GM18519 (cell line): ENCODE data around the gene UNCX.
"Not testable (repeated sequence)": the region's sequence is repeated elsewhere in the genome, so short reads cannot be mapped to it uniquely, and the experiment has no call there.

Experiments used
- ATAC-seq: cut with Tn5 transposase; IDR thresholded peaks from one replicate; pipeline ENCODE4 v1.9.1; 2021; ENCODE audit warnings: mild to moderate bottlenecking, moderate library complexity; ENCODE audit not compliant: unreplicated experiment, low FRiP score

UNCX gene

DNA sequence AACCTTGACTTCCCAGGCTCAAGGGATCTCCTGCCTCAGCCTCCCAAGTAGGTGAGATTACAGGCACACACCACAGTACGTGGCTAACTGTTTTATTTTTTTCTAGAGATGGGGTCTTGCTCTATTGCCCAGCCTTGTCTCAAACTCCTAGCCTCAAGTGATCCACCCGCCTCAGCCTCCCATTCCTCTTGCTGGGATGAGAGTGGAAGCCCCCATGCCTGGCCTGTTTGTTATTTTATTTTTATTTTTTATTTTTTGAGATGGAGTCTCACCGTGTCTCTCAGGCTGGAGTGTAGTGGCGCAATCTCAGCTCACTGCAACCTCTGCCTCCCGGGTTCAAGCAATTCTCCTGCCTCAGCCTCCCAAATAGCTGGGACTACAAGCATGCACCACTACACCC, 20.6 kb upstream of the UNCX start:
- not testable (repeated sequence) for ATAC-seq

- no peak for ATAC-seq
These were observed 18.2 kb upstream of the UNCX start for GRCh38 chr7:1214516-1214915.

GRCh38 chr7:1218541-1219165, 14.0 kb upstream of the UNCX start:
- ATAC-seq = no peak

DNA sequence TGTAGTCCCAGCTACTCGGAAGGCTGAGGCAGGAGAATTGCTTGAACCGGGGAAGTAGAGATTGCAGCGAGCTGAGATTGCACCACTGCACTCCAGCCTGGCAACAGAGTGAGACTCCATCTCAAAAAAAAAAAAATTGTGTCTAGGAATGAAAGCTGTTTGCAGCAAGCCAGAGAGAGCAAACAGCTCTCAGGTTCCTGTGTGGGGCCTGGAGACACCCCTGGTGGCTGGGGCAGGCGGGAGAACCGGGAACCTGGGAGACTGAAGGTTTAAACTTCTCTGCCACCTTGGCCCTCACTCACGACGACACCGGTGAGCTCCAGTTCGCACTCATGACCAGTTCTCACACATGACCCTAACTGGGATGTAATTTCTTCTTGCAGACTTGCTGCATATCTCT, 13.2 kb upstream of the UNCX start:
- ATAC-seq = no peak

- no peak for ATAC-seq
These were observed 12.5 kb upstream of the UNCX start for GRCh38 chr7:1220000-1220726.

GRCh38 chr7:1220977-1221745, 11.5 kb upstream of the UNCX start:
- no peak for ATAC-seq

- no peak for ATAC-seq
These were observed 9.3 kb upstream of the UNCX start for GRCh38 chr7:1223196-1223981.

DNA sequence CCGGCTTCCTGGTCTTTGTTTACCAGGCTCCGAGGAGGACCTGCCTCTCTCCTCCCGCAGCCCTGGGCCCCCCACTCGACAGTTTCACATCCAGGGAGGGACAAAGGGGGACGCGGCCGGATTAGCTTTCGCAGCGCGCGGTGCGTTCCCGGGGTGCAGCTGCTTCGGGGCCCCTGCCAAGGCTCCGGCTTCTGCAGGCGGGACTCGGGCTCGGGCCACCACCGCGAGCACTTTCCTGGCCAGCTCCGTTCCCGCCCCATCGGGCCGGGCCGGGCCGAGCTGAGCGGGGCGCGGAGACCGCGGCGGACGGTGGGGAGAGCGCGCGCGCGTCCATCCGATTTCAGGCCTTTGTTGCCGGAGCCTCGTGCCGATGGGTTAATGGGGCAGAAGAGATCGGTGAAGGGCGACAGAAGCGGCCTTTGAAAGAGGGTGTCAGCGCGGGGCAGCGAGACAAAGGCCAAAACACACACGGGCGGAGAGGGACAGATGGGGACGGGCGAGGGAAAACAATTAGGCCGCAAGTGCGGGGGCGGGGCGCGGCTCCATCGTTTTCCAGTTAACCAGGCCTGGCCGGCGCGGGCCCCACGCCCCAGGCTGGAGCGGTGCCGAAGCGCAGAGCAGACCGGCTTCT, 8.5 kb upstream of the UNCX start:
- no peak for ATAC-seq

GRCh38 chr7:1225030-1225429, 7.6 kb upstream of the UNCX start:
- no peak for ATAC-seq

DNA sequence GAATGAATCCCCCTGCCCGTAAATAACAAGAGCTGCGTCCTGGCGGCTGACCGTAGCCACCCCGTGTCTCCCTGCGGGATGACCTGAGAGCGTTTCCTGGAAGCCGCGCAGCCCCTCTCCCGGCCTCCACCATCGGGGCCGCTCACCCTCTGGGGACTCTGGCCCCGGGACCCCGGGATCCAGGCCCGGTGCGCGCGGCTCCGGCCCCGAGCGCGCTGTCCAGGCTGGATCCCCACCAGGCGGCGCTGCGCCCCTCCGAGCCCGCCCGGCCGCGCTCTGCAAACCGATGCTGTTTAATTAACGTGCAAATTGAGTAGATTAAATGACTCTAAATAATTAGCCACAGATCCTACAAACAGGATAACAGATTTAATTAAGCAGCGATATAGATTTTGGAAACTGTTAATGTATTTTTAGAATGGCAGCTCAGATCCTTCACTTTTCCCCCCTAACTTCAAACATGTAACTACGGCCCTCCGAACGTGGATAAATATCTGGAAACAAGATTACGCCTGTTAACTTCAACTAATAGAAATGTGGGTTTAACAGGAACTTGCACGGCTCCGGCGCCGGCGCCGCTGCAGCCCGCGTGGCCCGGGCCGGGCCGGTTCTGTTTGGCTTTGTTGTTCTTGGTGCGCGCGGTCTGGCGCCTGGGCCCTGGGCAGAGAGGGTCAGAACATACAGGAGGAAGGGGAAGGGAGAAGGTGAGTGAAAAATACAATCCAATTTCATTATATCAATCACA, 7.1 kb upstream of the UNCX start:
- no peak for ATAC-seq

DNA sequence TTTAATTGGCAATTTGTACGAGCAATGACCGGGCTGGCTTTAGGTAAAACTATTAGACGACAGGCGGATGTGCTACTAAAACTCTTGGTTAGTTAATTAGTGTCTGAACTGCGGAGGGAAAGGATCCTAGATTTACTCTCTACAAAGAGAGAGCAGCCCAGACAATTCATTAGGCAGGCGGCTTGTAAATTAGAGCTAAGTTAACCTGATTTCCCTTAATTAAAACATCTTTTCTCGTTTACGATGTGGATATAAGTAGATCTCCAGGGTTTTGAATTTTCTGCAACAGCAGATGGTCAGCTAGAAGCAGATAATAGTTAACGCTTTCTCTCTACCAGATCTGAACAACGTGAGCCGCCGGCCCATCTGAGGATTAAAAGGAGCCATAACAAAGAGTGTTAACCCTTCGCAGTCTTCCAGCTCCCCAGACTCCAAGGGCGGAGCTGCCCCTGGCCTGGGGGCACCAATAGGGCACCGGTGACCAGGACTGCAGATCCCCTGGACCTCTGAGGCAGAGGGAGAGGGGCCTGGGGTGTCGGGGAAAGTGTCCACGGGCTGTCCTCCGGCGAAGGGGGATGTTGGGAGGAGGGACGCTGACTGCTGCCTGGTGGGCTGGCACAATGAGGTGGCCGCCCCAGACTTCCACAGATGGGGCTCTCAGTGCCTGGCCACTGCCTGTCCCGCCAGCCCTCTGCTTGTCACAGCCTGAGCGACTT, 6.3 kb upstream of the UNCX start:
- no peak for ATAC-seq

- ATAC-seq = no peak
These were observed 5.4 kb upstream of the UNCX start for GRCh38 chr7:1227071-1227804.

DNA sequence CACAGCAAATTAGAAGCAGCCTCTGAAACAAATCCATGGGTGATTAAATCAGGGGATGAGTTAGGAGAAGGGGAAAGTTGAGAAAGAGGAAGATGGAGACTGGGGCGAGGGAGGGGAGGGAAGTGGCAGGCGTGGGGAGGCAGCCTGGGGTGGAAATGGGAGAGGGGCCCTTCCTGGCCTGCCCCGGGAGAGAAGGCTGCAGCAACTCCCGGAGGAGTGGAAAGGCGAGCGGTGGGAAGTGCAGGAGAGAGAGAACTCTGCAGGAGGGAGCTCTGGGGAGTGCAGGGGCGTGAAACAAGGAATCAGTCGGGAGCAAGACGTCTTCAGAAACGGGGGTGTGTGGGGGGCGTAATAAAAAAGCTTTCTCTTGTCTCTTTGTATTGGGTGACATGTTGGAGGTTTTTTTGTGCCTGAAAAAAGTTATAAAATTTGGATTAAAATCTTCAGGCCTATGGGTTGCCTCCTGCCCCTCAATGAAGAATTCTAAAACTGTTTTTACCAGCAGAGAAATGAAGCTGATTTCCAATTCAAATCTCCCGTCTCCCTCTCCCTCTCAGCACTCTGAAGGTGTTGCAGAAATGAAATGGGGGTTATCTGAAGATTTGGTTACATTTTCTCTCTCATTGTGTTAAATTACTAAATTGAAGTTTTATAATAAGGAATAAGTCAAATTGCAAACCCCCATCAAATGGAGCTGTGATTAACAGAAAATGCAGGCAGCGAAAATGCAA, 4.7 kb upstream of the UNCX start:
- no peak for ATAC-seq

DNA sequence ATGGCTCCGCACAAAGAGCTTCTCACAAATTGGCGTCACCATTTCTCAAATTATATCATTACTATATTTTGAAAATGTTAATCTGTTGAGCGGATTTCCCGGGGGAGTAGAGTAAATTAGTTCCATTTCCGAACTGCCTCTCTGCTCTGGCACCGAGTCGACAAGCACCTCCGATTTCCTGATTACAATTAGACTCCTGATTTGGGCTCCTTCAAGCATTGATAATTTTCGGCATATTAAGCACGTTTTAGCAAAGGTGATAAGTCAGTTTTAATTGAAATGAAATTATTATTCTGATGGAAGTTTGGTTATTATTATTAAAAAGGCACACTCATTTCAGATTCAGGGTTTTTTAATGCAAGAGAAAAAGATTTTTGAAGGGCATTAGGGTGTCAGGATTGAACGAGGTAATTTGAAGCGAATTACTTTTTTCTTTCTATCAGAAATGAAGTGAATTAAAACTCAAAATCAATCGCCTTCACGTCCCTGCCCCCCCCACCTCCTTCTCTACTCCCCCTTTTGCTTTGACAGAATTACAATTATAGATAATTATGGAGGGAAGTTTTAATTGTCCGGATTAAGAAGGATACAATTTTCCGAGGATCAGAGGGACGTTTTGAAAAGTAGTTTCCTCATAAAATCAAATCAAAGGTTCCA, 4.0 kb upstream of the UNCX start:
- ATAC-seq = no peak

- no peak for ATAC-seq
These were observed 3.3 kb upstream of the UNCX start for GRCh38 chr7:1229202-1229947.

GRCh38 chr7:1229956-1230355, 2.7 kb upstream of the UNCX start:
- no peak for ATAC-seq
